ENCODE measurements around the gene TMEM212. TPM values are rescaled to one million over a fixed set of nuclear protein-coding genes. Genes with fewer than 3 reads are reported as not detected.

The TMEM212 gene
- polyA plus RNA-seq, 1 experiment: not detected

GRCh38 chr3:171806200-171807128 is 36.7 kb upstream of the TMEM212 start:
- CTCF ChIA-PET: interaction anchor here (1.7 kb wide), 1 partner anchor 34 kb away, joined by 10 read pairs; no protein-coding TSS in a partner anchor
- TF ChIP-seq, protein P1, sequence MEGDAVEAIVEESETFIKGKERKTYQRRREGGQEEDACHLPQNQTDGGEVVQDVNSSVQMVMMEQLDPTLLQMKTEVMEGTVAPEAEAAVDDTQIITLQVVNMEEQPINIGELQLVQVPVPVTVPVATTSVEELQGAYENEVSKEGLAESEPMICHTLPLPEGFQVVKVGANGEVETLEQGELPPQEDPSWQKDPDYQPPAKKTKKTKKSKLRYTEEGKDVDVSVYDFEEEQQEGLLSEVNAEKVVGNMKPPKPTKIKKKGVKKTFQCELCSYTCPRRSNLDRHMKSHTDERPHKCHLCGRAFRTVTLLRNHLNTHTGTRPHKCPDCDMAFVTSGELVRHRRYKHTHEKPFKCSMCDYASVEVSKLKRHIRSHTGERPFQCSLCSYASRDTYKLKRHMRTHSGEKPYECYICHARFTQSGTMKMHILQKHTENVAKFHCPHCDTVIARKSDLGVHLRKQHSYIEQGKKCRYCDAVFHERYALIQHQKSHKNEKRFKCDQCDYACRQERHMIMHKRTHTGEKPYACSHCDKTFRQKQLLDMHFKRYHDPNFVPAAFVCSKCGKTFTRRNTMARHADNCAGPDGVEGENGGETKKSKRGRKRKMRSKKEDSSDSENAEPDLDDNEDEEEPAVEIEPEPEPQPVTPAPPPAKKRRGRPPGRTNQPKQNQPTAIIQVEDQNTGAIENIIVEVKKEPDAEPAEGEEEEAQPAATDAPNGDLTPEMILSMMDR (IDR thresholded peaks at IDR 0.05; ENCODE audit: low read depth, low read length): no peak
- H3K4me3 ChIP-seq (ENCODE audit: low read depth, low read length): no peak overlapping the region
- H3K9me3 ChIP-seq (ENCODE audit: control insufficient read depth, insufficient read depth, low read length): no peaks in the 10 kb centered on the region
- DNase-seq (ENCODE audit: low read depth, low spot score): peak; percentile 76
- no peaks in the 10 kb centered on the region for H3K27me3 ChIP-seq (ENCODE audit: control insufficient read depth, insufficient read depth, low read length)
- POLR2A ChIA-PET: interaction anchor here (0.5 to 1.4 kb wide), 7 partner anchors 18 to 707 kb away, joined by 3 to 11 read pairs (median 4); no protein-coding TSS in a partner anchor
- peak overlapping the region; percentile 66 for H3K27ac ChIP-seq (ENCODE audit: low read depth, low read length)

- ChIA-PET CTCF (interaction anchor here (1.7 kb wide), 1 partner anchor 35 kb away, joined by 10 read pairs; no protein-coding TSS in a partner anchor), POLR2A (interaction anchor here (1.4 kb wide), 2 partner anchors 18 to 34 kb away, joined by 3 to 4 read pairs; no protein-coding TSS in a partner anchor)
- no peak for DNase-seq (ENCODE audit: low read depth, low spot score)
- Histone ChIP-seq H3K27me3 (ENCODE audit: control insufficient read depth, insufficient read depth, low read length) (no peaks in the 10 kb centered on the region), H3K4me3 (ENCODE audit: low read depth, low read length) (no peak overlapping the region), H3K9me3 (ENCODE audit: control insufficient read depth, insufficient read depth, low read length) (no peaks in the 10 kb centered on the region), H3K27ac (ENCODE audit: low read depth, low read length) (peak overlapping the region; percentile 66)
- TF ChIP-seq, protein P1 (IDR thresholded peaks at IDR 0.05; ENCODE audit: low read depth, low read length): no peak
These were observed 35.9 kb upstream of the TMEM212 start for GRCh38 chr3:171807129-171807675.

DNA sequence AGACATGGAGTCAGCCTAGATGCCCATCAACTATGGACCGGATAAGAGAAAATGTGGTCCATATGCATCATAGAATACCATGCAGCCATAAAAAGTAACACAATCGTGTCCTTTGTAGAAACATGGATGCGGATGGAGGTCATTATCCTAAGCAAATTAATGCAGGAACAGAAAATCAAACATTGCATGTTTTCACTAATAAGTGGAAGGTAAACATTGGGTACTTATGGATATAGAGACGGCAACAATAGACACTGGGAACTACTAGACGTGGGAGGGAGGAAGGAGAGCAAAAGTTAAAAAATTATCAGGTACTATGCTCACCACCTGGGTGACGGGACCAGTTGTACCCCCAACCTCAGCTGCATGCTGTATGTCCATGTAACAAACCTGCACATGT is 35.3 kb upstream of the TMEM212 start:
- no peak for DNase-seq (ENCODE audit: low read depth, low spot score)
- no peaks in the 10 kb centered on the region for H3K27me3 ChIP-seq (ENCODE audit: control insufficient read depth, insufficient read depth, low read length)
- no peaks in the 10 kb centered on the region for H3K9me3 ChIP-seq (ENCODE audit: control insufficient read depth, insufficient read depth, low read length)
- no peak overlapping the region for H3K4me3 ChIP-seq (ENCODE audit: low read depth, low read length)
- H3K27ac ChIP-seq (ENCODE audit: low read depth, low read length): no peak overlapping the region
- CTCF ChIA-PET: interaction anchor here (1.7 kb wide), 1 partner anchor 36 kb away, joined by 10 read pairs; no protein-coding TSS in a partner anchor
- POLR2A ChIA-PET: interaction anchor here (0.7 kb wide), 1 partner anchor 237 kb away, joined by 3 read pairs; no protein-coding TSS in a partner anchor
- TF ChIP-seq, protein P1 (IDR thresholded peaks at IDR 0.05; ENCODE audit: low read depth, low read length): no peak

- TF ChIP-seq, protein P1 (IDR thresholded peaks at IDR 0.05; ENCODE audit: low read depth, low read length): no peak
- ChIA-PET POLR2A (interaction anchor here (1.0 to 1.3 kb wide), 4 partner anchors 15 to 185 kb away, joined by 4 to 7 read pairs (median 4); no protein-coding TSS in a partner anchor), CTCF (interaction anchor here (1.3 kb wide), 1 partner anchor 20 kb away, joined by 6 read pairs; no protein-coding TSS in a partner anchor)
- H3K27me3 ChIP-seq (ENCODE audit: control insufficient read depth, insufficient read depth, low read length): no peaks in the 10 kb centered on the region
- peak overlapping the region; percentile 96 for H3K27ac ChIP-seq (ENCODE audit: low read depth, low read length)
- peak overlapping the region; percentile 80 for H3K4me3 ChIP-seq (ENCODE audit: low read depth, low read length)
- DNase-seq (ENCODE audit: low read depth, low spot score): no peak
- no peaks in the 10 kb centered on the region for H3K9me3 ChIP-seq (ENCODE audit: control insufficient read depth, insufficient read depth, low read length)
These were observed 33.6 kb upstream of the TMEM212 start for GRCh38 chr3:171809611-171809860.
